Measurements from ENCODE around the gene FGGY.

DNA sequence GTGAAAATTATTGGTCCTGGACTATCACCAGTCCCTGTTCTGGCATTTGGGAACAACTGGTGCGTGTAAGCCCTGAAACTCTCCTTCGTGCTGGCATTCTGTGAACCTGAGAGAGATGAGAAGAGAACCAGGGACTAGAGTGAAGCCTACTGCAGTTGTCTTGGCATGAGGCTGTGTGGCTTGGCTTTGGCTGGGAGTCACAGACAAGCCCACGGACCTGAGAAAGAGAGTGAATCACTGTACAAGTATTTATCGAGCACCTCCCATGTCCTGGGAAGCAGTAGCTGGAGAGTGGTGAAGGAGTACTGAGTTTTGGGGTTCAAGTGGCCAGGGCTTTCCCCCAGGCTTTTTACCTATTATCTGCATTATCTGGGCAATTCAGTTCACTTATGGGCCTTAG is 63.3 kb downstream of the FGGY start:
- TF ChIP-seq, protein P1, sequence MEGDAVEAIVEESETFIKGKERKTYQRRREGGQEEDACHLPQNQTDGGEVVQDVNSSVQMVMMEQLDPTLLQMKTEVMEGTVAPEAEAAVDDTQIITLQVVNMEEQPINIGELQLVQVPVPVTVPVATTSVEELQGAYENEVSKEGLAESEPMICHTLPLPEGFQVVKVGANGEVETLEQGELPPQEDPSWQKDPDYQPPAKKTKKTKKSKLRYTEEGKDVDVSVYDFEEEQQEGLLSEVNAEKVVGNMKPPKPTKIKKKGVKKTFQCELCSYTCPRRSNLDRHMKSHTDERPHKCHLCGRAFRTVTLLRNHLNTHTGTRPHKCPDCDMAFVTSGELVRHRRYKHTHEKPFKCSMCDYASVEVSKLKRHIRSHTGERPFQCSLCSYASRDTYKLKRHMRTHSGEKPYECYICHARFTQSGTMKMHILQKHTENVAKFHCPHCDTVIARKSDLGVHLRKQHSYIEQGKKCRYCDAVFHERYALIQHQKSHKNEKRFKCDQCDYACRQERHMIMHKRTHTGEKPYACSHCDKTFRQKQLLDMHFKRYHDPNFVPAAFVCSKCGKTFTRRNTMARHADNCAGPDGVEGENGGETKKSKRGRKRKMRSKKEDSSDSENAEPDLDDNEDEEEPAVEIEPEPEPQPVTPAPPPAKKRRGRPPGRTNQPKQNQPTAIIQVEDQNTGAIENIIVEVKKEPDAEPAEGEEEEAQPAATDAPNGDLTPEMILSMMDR (tag by site-specific recombination; IDR thresholded peaks at IDR 0.05): no peak
- TF ChIP-seq, protein P2, sequence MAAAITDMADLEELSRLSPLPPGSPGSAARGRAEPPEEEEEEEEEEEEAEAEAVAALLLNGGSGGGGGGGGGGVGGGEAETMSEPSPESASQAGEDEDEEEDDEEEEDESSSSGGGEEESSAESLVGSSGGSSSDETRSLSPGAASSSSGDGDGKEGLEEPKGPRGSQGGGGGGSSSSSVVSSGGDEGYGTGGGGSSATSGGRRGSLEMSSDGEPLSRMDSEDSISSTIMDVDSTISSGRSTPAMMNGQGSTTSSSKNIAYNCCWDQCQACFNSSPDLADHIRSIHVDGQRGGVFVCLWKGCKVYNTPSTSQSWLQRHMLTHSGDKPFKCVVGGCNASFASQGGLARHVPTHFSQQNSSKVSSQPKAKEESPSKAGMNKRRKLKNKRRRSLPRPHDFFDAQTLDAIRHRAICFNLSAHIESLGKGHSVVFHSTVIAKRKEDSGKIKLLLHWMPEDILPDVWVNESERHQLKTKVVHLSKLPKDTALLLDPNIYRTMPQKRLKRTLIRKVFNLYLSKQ (tag by site-specific recombination; IDR thresholded peaks at IDR 0.05; ENCODE audit: borderline replicate concordance): no peak
- TF ChIP-seq ZNF169 (tag by site-specific recombination; IDR thresholded peaks at IDR 0.05): no peak

Measured in HEK293 (cell line).